Uterus (tissue), 4 donors: Measurements from ENCODE around the gene PRSS22. TPM values are rescaled to one million over a fixed set of nuclear protein-coding genes. Genes with fewer than 3 reads are reported as not detected.

Experiments
- DNase-seq, 2 donors: peaks; one replicate each; pipeline ENCODE4 v3.0.0-alpha.2; 2019 to 2020
- H3K27ac ChIP-seq, 2 donors: fragments of 200-600 bp; sonication (generic); 1 replicate in 1 of 2; 2 replicates in 1 of 2; pipeline ENCODE4 v1.5.1; 2016 to 2018
- H3K27me3 ChIP-seq, 2 donors: fragments of 200-600 bp; sonication (generic); one replicate each; pipeline ENCODE4 v1.5.1; 2018 to 2019; ENCODE audit warnings: control low read depth in 1 of 2
- H3K36me3 ChIP-seq, 2 donors: fragments of 200-600 bp; sonication (generic); one replicate each; pipeline ENCODE4 v1.5.1; 2019; ENCODE audit warnings: control low read depth in 1 of 2
- H3K4me1 ChIP-seq, 2 donors: fragments of 200-600 bp; sonication (generic); one replicate each; pipeline ENCODE4 v1.5.1; 2018 to 2019; ENCODE audit warnings: control low read depth in 1 of 2
- H3K4me3 ChIP-seq, 2 donors: fragments of 200-600 bp; sonication (generic); 1 replicate in 1 of 2; 2 replicates in 1 of 2; pipeline ENCODE4 v1.5.1; 2018 to 2019; ENCODE audit warnings: mild to moderate bottlenecking in 1 of 2
- H3K9me3 ChIP-seq, 2 donors: fragments of 200-600 bp; sonication (generic); one replicate each; pipeline ENCODE4 v1.5.1; 2019; ENCODE audit warnings: control low read depth in 1 of 2
- POLR2A ChIP-seq, 2 donors: fragments of 450-650 bp; IDR thresholded peaks; one replicate each; pipeline ENCODE4 v1.6.1; 2016; ENCODE audit warnings: antibody characterized with exemption in 2 of 2, mild to moderate bottlenecking in 1 of 2, moderate library complexity in 1 of 2
- intact Hi-C: fragments of 100-400 bp; cut with DNase I; formaldehyde crosslinking; loops from one replicate; pipeline ENCODE4 v1.15.1; 2023; ENCODE audit warnings: low total_unique reads
- total RNA-seq, 4 donors: library from RNA; depleted of rRNA in 3 of 4; stranded (reverse); fragments of >200 nt in 3 of 4; gene quantifications; one replicate each; pipeline versions ENCODE4 v1.1.0 to v1.2.4, GENCODE V29; 2014 to 2023
- TF ChIP-seq, protein P1 (sequence below), 4 experiments: fragments of 200-600 bp in 2 of 4; fragments of 450-650 bp in 2 of 4; sonication (generic) in 2 of 4; IDR thresholded peaks; one replicate each; pipeline ENCODE4 v1.5.1; 2016 to 2019; ENCODE audit warnings: antibody characterized with exemption in 4 of 4, mild to moderate bottlenecking in 2 of 4, moderate library complexity in 1 of 4
- donor health status: DM: yes; HTN: yes; CAD: no.

The PRSS22 gene
- total RNA-seq, 4 donors from 2014 or later: 0.46 to 2.4 TPM; not detected in 2

DNA sequence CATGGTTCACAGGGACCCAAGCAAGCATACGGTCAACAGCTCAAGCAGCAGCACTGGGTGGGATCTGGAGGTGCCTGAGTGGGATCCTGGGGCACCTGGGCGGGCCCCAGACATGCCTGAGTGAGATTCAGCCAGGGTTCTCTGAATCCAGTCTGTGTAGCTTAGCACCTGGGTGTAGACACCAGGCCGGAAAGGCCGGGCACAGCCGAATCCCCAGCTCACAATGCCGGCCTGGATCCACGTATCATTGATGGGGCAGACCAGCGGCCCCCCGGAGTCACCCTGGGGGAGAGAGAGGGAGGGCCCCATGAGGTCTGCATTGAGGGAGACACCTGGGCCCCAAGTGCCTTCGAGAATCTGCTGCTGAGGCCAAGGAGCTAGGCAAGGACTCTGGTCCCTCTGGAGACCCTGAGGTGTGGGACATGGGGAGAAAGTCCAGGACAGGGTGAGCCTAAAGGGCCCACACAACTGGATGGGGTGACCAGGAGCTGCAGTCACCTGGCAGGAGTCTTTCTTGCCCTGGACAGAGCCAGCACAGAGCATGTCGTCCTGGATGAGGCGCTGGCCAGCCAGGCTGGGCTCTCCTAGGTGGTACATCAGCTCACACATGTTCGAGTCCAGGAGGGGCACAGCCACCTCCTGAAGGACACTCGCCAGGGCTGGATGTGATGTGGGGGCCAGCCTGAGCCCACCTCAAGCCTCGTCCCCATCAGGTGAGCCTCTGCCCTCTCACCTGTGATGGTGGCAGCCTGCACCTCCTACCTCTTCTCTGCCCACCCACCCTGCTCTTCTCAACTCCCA, 18.1 kb downstream of the PRSS22 start:
- Histone ChIP-seq H3K36me3 (no peaks in the 10 kb centered on the region), H3K4me1 (peaks cover 0 to 4% of the 10 kb centered on the region in 2 donors), H3K9me3 (no peaks in the 10 kb centered on the region), H3K27ac (no peak overlapping the region), H3K27me3 (no peaks in the 10 kb centered on the region), H3K4me3 (no peak overlapping the region)
- TF ChIP-seq POLR2A (IDR thresholded peaks at IDR 0.05): no peak
- TF ChIP-seq, protein P1, sequence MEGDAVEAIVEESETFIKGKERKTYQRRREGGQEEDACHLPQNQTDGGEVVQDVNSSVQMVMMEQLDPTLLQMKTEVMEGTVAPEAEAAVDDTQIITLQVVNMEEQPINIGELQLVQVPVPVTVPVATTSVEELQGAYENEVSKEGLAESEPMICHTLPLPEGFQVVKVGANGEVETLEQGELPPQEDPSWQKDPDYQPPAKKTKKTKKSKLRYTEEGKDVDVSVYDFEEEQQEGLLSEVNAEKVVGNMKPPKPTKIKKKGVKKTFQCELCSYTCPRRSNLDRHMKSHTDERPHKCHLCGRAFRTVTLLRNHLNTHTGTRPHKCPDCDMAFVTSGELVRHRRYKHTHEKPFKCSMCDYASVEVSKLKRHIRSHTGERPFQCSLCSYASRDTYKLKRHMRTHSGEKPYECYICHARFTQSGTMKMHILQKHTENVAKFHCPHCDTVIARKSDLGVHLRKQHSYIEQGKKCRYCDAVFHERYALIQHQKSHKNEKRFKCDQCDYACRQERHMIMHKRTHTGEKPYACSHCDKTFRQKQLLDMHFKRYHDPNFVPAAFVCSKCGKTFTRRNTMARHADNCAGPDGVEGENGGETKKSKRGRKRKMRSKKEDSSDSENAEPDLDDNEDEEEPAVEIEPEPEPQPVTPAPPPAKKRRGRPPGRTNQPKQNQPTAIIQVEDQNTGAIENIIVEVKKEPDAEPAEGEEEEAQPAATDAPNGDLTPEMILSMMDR (IDR thresholded peaks at IDR 0.05): no peak
- intact Hi-C loops: no loop called here
- no peak for DNase-seq

DNA sequence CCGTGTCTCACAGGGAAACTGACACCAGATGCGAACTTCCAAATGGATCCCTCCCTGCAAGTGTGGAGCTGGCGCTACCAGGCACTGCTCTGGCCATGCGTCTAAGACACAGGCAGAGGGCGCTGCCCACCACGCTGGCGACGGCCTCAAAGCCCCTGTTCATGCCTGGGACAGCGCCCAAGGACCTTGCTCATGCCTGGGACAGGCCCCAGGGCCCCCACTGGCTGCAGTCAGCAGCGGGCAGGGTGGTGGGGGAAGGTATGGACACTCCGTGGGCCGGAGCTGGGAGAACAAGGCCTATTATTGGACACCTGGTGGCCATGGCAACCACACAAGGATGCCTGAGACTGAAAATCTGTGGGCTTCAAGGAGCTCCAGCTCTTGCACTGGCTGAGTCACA, 19.0 kb downstream of the PRSS22 start:
- TF ChIP-seq, protein P1 (IDR thresholded peaks at IDR 0.05): peak; percentile 33 to 69 (median 54)
- TF ChIP-seq POLR2A (IDR thresholded peaks at IDR 0.05): no peak
- intact Hi-C loops: no loop called here
- H3K27me3 ChIP-seq: no peaks in the 10 kb centered on the region
- H3K27ac ChIP-seq: no peak overlapping the region
- H3K4me3 ChIP-seq: no peak overlapping the region
- H3K4me1 ChIP-seq: peaks cover 0 to 4% of the 10 kb centered on the region in 2 donors
- H3K9me3 ChIP-seq: no peaks in the 10 kb centered on the region
- H3K36me3 ChIP-seq: no peaks in the 10 kb centered on the region
- DNase-seq: peak; percentile 32 to 36

DNA sequence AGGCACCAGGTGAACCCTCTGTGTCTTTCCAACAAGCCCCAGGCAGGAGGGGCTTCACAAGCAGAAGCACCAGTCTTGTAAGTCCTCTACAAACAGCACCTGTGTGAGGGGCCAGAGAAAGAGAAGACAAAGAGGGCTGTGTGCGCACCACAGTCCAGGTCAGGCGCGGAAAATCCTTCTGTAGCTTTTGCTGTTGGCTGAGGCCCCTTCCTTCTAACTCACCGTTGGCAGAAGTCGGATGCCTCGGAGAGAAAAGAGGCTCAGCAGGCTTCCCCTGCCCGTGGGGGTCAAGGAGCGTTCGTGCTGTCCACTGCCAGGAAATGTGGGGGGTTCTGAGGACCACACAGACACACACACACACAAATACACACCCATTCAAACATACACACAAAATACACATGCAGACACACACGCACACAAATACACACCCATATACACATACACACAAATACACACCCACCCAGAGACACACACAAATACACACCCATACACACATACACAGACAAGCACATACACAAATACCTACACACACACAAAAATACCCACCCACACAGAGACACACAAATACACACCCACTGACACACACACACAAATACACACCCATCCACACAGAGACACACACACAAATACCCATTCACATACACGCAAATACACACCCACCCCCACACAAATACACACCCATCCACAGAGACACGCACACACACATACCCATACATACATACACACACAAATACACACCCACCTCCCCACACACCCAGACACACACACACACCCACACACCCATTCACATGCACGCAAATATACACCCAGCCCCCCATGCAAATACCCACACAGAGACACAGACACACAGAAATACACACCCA, 21.1 kb downstream of the PRSS22 start:
- TF ChIP-seq, protein P1 (IDR thresholded peaks at IDR 0.05): no peak
- no peak for TF ChIP-seq POLR2A (IDR thresholded peaks at IDR 0.05)
- no peaks in the 10 kb centered on the region for H3K27me3 ChIP-seq
- no peaks in the 10 kb centered on the region for H3K9me3 ChIP-seq
- no peak overlapping the region for H3K4me3 ChIP-seq
- DNase-seq: no peak
- H3K4me1 ChIP-seq: no peaks in the 10 kb centered on the region
- no peak overlapping the region for H3K27ac ChIP-seq
- intact Hi-C loops: no loop called here
- H3K36me3 ChIP-seq: no peaks in the 10 kb centered on the region

DNA sequence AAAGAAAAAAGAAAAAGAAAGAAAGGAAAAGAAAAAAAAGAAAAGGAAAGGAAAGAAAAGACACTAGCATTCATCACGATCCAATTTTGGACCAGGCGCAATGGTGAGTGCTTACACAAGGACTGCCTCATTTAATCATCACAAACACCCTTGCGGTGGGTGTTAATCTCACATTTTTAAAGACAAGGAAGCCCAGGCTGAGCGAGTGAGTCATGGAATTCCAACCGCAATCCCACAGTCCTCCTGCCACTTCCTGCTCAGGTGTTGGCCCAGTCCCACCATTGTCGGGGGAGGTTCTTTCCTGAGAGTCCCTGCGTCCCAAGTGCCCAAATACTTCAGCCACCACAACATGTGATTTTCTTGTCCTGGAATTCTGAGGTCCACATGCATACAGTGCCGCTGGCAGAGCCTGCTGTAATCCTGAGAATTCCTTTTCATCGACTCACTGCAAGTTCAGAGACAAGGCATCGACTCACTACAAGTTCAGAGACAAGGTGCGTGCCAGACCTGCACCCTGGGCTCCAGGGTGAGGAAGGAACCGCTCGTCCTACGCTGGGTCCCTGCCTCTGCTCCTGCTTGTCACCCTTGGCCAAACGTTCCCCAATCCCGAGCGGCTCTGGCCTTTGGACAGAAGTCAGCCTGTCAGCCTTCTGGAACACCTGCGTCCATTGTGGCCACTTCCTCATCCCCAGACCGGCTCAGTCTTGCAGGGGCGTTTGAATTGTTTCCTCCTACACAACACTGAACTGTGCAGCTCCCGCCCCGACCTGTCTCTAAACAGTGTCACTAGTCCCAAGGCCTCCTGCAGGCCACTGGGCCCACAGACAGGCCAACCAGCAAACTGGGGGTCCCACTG, 22.1 kb downstream of the PRSS22 start:
- Histone ChIP-seq H3K27me3 (no peaks in the 10 kb centered on the region), H3K4me3 (no peak overlapping the region), H3K4me1 (no peaks in the 10 kb centered on the region), H3K9me3 (no peaks in the 10 kb centered on the region), H3K36me3 (no peaks in the 10 kb centered on the region), H3K27ac (no peak overlapping the region)
- no peak for TF ChIP-seq POLR2A (IDR thresholded peaks at IDR 0.05)
- TF ChIP-seq, protein P1 (IDR thresholded peaks at IDR 0.05): no peak
- intact Hi-C loops: no loop called here
- no peak for DNase-seq
